Uterus (tissue), 2 donors: Measurements from ENCODE around the gene SH3GL2.

Experiments used
- CTCF ChIP-seq, 4 experiments: fragments of 200-600 bp in 2 of 4; fragments of 450-650 bp in 2 of 4; sonication (generic) in 2 of 4; IDR thresholded peaks; one replicate each; pipeline ENCODE4 v1.5.1; 2016 to 2019; ENCODE audit warnings: antibody characterized with exemption in 4 of 4, mild to moderate bottlenecking in 2 of 4, moderate library complexity in 1 of 4
- POLR2A ChIP-seq, 2 donors: fragments of 450-650 bp; IDR thresholded peaks; one replicate each; pipeline ENCODE4 v1.6.1; 2016; ENCODE audit warnings: antibody characterized with exemption in 2 of 2, mild to moderate bottlenecking in 1 of 2, moderate library complexity in 1 of 2

GRCh38 chr9:17782430-17783149, 203.7 kb downstream of the SH3GL2 start:
- no peak for TF ChIP-seq POLR2A (IDR thresholded peaks at IDR 0.05)
- no peak for TF ChIP-seq CTCF (IDR thresholded peaks at IDR 0.05)
